NCI-H1417 (cell line): ENCODE results near the gene F8.

Source experiments
- DNase-seq, 3 experiments: peaks; one replicate each; lab custom pipeline; 2025; lab: John Stamatoyannopoulos, UW

F8 gene

GRCh38 chrX:155022585-155022984, at the start of gene F8:
Gene F8, minus strand, starts transcription at chrX:155022723. Its CDS starts 171 bp downstream, at chrX:155022552.
- no peak for DNase-seq

GRCh38 chrX:155071694-155072280, 49.3 kb upstream of the F8 start:
- peak in 2 of 3 experiments; percentile 75 to 78 for DNase-seq

GRCh38 chrX:155070975-155071693, 48.6 kb upstream of the F8 start, which contains the start of the genes BRCC3, CMC4 and MTCP1:
Gene BRCC3, plus strand, starts transcription at chrX:155071508. Its CDS starts 20 bp downstream, at chrX:155071528.
Gene CMC4, minus strand, starts transcription at chrX:155071136. Its CDS starts 7,113 bp downstream, at chrX:155064023.
Gene MTCP1, minus strand, starts transcription at chrX:155071136. Its CDS starts 5,126 bp downstream, at chrX:155066010.
- peak; percentile 87 to 99 (median 93) for DNase-seq

GRCh38 chrX:155070663-155070974, 48.1 kb upstream of the F8 start:
- DNase-seq, result peak in 1 of 3 experiments; percentile 76

GRCh38 chrX:155070038-155070437, 47.5 kb upstream of the F8 start:
- DNase-seq, result peak in 1 of 3 experiments; percentile 39

DNA sequence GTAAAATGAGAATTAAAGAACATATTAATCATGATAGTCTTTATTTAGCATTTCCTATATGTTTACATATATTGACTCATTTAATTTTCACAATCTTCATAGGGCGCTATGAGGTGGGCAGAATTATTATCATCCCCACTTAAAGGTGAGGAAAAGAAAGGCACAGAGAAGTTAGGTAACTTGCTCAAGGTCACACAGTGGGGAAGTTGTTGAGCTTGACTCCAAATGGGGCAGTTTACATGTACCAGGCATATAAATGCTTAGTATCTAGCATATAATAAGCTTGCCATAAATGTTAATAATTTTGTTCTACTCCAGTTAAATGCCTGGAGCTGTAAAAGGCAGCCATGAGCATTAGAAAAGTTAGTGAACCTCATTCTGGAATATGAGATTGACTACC, 46.9 kb upstream of the F8 start:
- no peak for DNase-seq

DNA sequence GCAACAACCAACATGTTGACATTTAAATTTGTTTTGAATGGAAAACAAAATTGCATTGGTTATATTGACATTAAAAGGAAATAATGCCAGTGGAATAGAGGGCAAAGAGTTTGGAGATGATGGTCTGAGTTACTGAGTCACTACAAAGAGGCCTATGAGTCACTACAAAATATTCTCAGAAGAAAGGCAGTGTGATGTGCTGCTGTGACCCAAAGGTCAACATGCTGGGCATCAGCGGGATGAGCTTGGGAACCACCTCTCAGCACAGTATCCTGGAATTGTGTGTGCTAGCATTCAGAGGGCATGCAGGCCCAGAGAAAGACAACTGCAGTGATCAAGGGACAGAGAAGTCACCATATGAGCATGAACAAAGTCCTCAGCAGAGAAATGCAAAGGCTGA, 45.6 kb upstream of the F8 start:
- no peak for DNase-seq

- DNase-seq, result peak in 1 of 3 experiments; percentile 26
These were observed 42.7 kb upstream of the F8 start for GRCh38 chrX:155065035-155065734.

GRCh38 chrX:155061760-155062159, 39.2 kb upstream of the F8 start:
- no peak for DNase-seq

GRCh38 chrX:155056877-155057792, 34.6 kb upstream of the F8 start:
- peak; percentile 15 to 74 (median 39) for DNase-seq

GRCh38 chrX:155056471-155056870, 33.9 kb upstream of the F8 start:
- no peak for DNase-seq

GRCh38 chrX:155055494-155055893, 33.0 kb upstream of the F8 start:
- no peak for DNase-seq

- no peak for DNase-seq
These were observed 31.7 kb upstream of the F8 start for GRCh38 chrX:155054255-155054654.

DNA sequence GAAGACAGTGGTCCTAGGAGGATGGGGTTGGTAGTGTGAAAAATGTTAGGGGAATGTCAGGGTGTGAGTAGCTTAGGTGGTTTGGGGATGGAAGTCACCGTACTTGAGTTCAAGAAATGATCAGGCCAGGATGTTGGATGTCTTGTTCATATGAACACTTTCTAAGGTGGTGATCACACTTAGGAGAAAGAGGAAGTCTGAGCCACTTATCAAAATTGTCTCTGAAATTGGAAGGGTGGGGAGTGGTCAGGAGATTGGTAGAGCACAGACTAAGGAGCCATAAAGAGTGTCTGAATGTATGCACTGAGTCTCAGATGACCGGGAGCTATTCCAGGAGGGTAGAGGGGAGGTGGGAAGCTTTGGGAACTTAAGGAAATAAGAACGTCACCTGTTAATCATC, 31.1 kb upstream of the F8 start:
- DNase-seq, result no peak

- DNase-seq, result no peak
These were observed 30.4 kb upstream of the F8 start for GRCh38 chrX:155052738-155053498.

GRCh38 chrX:155048977-155049619, 26.6 kb upstream of the F8 start:
- DNase-seq, result peak in 2 of 3 experiments; percentile 32 to 39

DNA sequence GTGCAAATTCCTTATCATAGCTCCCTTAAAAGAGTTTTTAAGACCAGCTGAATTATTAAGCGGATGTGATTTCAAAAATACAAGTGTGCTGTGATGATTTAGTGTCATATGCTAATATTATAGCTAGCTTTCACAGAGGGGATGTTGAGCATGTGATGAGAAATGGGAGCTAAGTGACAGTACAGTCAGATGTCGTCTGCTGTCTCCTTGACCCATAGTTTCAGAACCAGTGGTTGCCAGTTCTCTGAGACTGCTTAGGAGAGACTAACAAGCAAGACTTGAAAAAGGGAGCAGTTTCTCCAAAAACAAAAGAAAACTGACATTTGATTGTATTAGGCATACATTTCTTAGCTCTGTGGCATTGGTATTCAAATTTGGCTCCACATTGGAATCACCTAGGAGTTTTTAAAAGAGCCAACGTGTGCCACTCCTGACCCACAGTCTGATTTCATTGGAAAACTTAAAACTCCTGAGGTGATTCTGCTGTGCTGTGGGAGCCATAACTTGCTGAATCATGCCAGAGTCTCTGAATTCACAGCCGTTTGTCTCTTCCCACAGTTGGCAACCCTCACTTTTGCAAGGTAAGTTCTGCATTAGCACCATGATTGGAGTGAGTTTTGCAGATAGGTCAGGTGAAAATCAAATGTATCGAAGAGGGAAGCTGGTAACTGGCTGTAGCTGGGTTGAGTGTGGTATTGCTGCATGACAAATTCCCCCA, 24.4 kb upstream of the F8 start:
- DNase-seq, result no peak

DNA sequence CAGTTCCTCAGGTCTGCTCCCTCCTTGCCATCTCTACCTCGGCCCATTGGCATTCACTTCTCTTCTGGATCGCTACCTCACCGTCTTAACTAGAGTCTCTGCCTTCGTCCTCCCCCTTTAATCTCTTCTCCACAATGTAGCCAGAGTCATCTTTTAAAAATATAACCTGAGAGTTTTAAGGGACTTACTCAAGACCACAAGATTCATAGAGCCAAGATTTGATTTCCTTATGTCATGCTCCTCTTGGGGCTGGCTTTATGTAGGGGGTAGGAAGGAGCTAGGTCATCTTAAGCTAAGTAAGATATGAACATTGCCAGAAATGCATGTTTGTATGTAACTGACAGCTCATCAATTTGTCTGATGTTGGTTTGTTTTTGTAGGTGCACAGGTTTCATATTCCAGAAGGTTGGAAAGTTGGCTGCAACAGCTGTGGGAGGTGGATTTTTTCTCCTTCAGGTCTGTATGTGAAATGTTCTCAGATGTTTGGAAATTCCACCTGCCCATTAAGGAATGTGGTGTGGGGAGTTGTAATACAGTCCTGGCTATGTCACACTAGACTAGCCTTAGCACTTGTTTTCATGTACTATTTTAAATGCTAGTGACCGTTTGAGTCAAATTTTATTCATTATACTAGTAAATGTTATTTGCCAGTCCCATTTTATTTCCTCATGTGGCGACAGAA, 23.7 kb upstream of the F8 start:
- DNase-seq, result no peak

- DNase-seq, result no peak
These were observed 13.2 kb upstream of the F8 start for GRCh38 chrX:155035688-155036087.
